ENCODE measurements around the gene GALNS. TPM values are rescaled to one million over a fixed set of nuclear protein-coding genes. Genes with fewer than 3 reads are reported as not detected.

Gene GALNS
- total and polyA plus RNA-seq, 2 of the 4 experiments (the other 2 are of a cell fraction) = 7.2 to 32.5 TPM

- POLR2A ChIA-PET (ENCODE audit: unreplicated experiment) = no interaction called here
- H4K5ac ChIP-seq (ENCODE audit: low read depth, low read length) = no peak overlapping the region
- no peaks in the 10 kb centered on the region for H3K79me1 ChIP-seq (ENCODE audit: low read depth in 1 of 2, low read length in 2 of 2)
- no peak overlapping the region for H3K4me3 ChIP-seq (ENCODE audit: insufficient read depth, low read depth, low read length)
- DNase-seq = no peak
- no peak overlapping the region for H2AK9ac ChIP-seq (replicated peaks; ENCODE audit: low read depth, low read length, poor library complexity)
- peaks cover 4% of the 10 kb centered on the region; the same call in 1 of the 2 replicates for H4K20me1 ChIP-seq (ENCODE audit: insufficient read depth, low read length)
- no TSS peak for BruUV-seq (replicated peaks)
- H3K4me2 ChIP-seq (ENCODE audit: low read depth, low read length) = no peak overlapping the region
- no peak overlapping the region for H2BK15ac ChIP-seq (ENCODE audit: low read depth, low read length)
- H3K4ac ChIP-seq (ENCODE audit: low read depth, low read length) = no peak overlapping the region
- no peak overlapping the region for H4K91ac ChIP-seq (ENCODE audit: insufficient read depth, low read depth, low read length)
- intact Hi-C loops (cut with micrococcal nuclease) (no loop called here), in situ Hi-C loops (cut with MboI; ENCODE audit: low sequenced_read_pairs) (no loop called here), dilution Hi-C loops (cut with HindIII; ENCODE audit: low sequenced_read_pairs, unreplicated experiment) (no loop called here)
- no peak overlapping the region for H3K56ac ChIP-seq (ENCODE audit: extremely low read depth, insufficient read depth, low read length)
- H3K14ac ChIP-seq (replicated peaks; ENCODE audit: low read depth, low read length) = no peak overlapping the region
- no peak overlapping the region for H2AFZ ChIP-seq (replicated peaks; ENCODE audit: low read length, poor library complexity)
- no peak for TF ChIP-seq USF2 (IDR thresholded peaks at IDR 0.05; ENCODE audit: low read depth, low read length)
- H3K4me1 ChIP-seq (ENCODE audit: control insufficient read depth, insufficient read depth, low read length) = peaks cover 12% of the 10 kb centered on the region
- H3K9me1 ChIP-seq (ENCODE audit: insufficient read depth, low read length) = peaks cover 5% of the 10 kb centered on the region
- no peak overlapping the region for H3K9ac ChIP-seq (ENCODE audit: low read depth, low read length)
- no peaks in the 10 kb centered on the region for H3K9me3 ChIP-seq (ENCODE audit: control insufficient read depth, insufficient read depth, low read length)
- CTCF ChIA-PET = no interaction called here
- no peak overlapping the region for H3K18ac ChIP-seq (ENCODE audit: low read depth, low read length)
- H3K23ac ChIP-seq (ENCODE audit: low read depth, low read length) = no peak overlapping the region
- no peak overlapping the region for H4K8ac ChIP-seq (ENCODE audit: low read depth in 2 of 2, low read length in 2 of 2)
- H2AK5ac ChIP-seq (ENCODE audit: low read depth, low read length) = no peak overlapping the region
- H2BK5ac ChIP-seq (ENCODE audit: low read depth, low read length, poor library complexity, severe bottlenecking) = no peak overlapping the region
- H3K27ac ChIP-seq (ENCODE audit: insufficient read depth, low read length) = no peak overlapping the region
- no peaks in the 10 kb centered on the region for H3K27me3 ChIP-seq (ENCODE audit: control insufficient read depth, insufficient read depth, low read length)
- peaks cover 24% of the 10 kb centered on the region for H3K36me3 ChIP-seq (ENCODE audit: control insufficient read depth, insufficient read depth, low read length)
- H2BK20ac ChIP-seq (ENCODE audit: low read depth, low read length) = no peak overlapping the region
- no peak overlapping the region for H2BK120ac ChIP-seq (ENCODE audit: low read depth, low read length)
- 90% methylated on average over 13 of the region's 24 CpGs; no CpG with 5 or more reads in 1 of the 2 experiments for WGBS, 2 experiments (ENCODE audit: extremely low coverage in 2 of 2, insufficient read length in 1 of 2)
- no peak for ATAC-seq (ENCODE audit: low read depth)
These were observed 34.3 kb downstream of the GALNS start for GRCh38 chr16:88822281-88823040.

Data from IMR-90 (cell line).